ENCODE results near the gene RBM38.

The RBM38 gene

GRCh38 chr20:57439993-57440392, 48.8 kb downstream of the RBM38 start:
- DNase-seq = no peak

- no peak for DNase-seq
Measured at GRCh38 chr20:57440678-57441509, 49.7 kb downstream of the RBM38 start.

- DNase-seq = no peak
Measured at GRCh38 chr20:57441510-57442154, 50.4 kb downstream of the RBM38 start.

- DNase-seq = no peak
Measured at GRCh38 chr20:57442158-57442887, 51.1 kb downstream of the RBM38 start.

GRCh38 chr20:57442888-57443239, 51.7 kb downstream of the RBM38 start:
- DNase-seq = no peak

- no peak for DNase-seq
Measured at GRCh38 chr20:57443349-57444265, 52.4 kb downstream of the RBM38 start.

GRCh38 chr20:57444394-57445048, 53.3 kb downstream of the RBM38 start:
- no peak for DNase-seq

- DNase-seq = no peak
Measured at GRCh38 chr20:57445298-57445697, 54.1 kb downstream of the RBM38 start.

- DNase-seq = no peak
Measured at GRCh38 chr20:57445774-57446173, 54.6 kb downstream of the RBM38 start.

GRCh38 chr20:57448764-57449354, 57.7 kb downstream of the RBM38 start:
- no peak for DNase-seq

GRCh38 chr20:57449398-57450354, 58.5 kb downstream of the RBM38 start:
- no peak for DNase-seq

- no peak for DNase-seq
Measured at GRCh38 chr20:57450419-57450818, 59.2 kb downstream of the RBM38 start.

GRCh38 chr20:57450931-57451330, 59.7 kb downstream of the RBM38 start:
- DNase-seq = no peak

- DNase-seq = no peak
Measured at GRCh38 chr20:57451431-57451794, 60.2 kb downstream of the RBM38 start.

- DNase-seq = no peak
Measured at GRCh38 chr20:57451795-57452661, 60.8 kb downstream of the RBM38 start.

GRCh38 chr20:57455386-57455785, 64.2 kb downstream of the RBM38 start:
- no peak for DNase-seq

- DNase-seq = no peak
Measured at GRCh38 chr20:57456116-57456515, 64.9 kb downstream of the RBM38 start.

- DNase-seq = no peak
Measured at GRCh38 chr20:57457243-57458095, 66.3 kb downstream of the RBM38 start.

Data from NCI-H2107 (cell line).